A673 (cell line): ENCODE measurements around the gene LHFPL6. TPM values are rescaled to one million over a fixed set of nuclear protein-coding genes. Genes with fewer than 3 reads are reported as not detected.

Experiments
- BruUV-seq: library from RNA; stranded (reverse); fragments of 400-500 nt; replicated peaks from 2 replicates; lab custom pipeline; 2021; lab: Mats Ljungman, UMichigan
- CTCF ChIA-PET: fragments of 300-600 bp; sonication (Branson Sonifier 250); formaldehyde crosslinking; loops from one replicate; lab custom pipeline; 2022; ENCODE audit warnings: antibody characterized with exemption; lab: Charles Lee
- POLR2A ChIA-PET: fragments of 300-600 bp; sonication (Branson Sonifier 250); formaldehyde crosslinking; loops from one replicate; lab custom pipeline; 2022; ENCODE audit warnings: antibody characterized with exemption; ENCODE audit not compliant: low non-redundant PET; lab: Charles Lee
- DNase-seq: peaks from one replicate; pipeline ENCODE4 v3.0.0-alpha.2; 2015; ENCODE audit warnings: low spot score
- H3K27ac ChIP-seq: fragments of 200-600 bp; sonication (generic); 2 replicates; pipeline ENCODE4 v1.5.1; 2016; ENCODE audit warnings: mixed run types, low read depth, mild to moderate bottlenecking, mixed read lengths, antibody characterized with exemption, low read length; ENCODE audit not compliant: poor library complexity, severe bottlenecking
- H3K27me3 ChIP-seq: fragments of 200-600 bp; sonication (generic); replicated peaks from 2 replicates; pipeline ENCODE4 v1.6.1; 2017; ENCODE audit warnings: mixed run types, low read depth, mild to moderate bottlenecking, mixed read lengths, antibody characterized with exemption, low read length; ENCODE audit not compliant: insufficient read depth, poor library complexity
- H3K36me3 ChIP-seq: fragments of 200-600 bp; sonication (generic); 2 replicates; pipeline ENCODE4 v1.6.1; 2016; ENCODE audit warnings: mixed run types, mild to moderate bottlenecking, mixed read lengths, antibody characterized with exemption, low read length; ENCODE audit not compliant: insufficient read depth, poor library complexity, severe bottlenecking
- H3K4me1 ChIP-seq: fragments of 200-600 bp; sonication (generic); 2 replicates; pipeline ENCODE4 v1.6.1; 2017; ENCODE audit warnings: mixed run types, mild to moderate bottlenecking, mixed read lengths, antibody characterized with exemption, low read length; ENCODE audit not compliant: insufficient read depth, poor library complexity, severe bottlenecking
- H3K4me3 ChIP-seq: fragments of 200-600 bp; sonication (generic); 2 replicates; pipeline ENCODE4 v1.5.1; 2016; ENCODE audit warnings: low read depth, mixed run types, mild to moderate bottlenecking, mixed read lengths, low read length; ENCODE audit not compliant: poor library complexity, severe bottlenecking
- H3K9me3 ChIP-seq: fragments of 200-600 bp; sonication (generic); 2 replicates; pipeline ENCODE4 v1.6.1; 2016; ENCODE audit warnings: mixed run types, low read depth, mild to moderate bottlenecking, mixed read lengths, antibody characterized with exemption, low read length; ENCODE audit not compliant: poor library complexity, severe bottlenecking
- EZH2 ChIP-seq: fragments of 200-600 bp; sonication (generic); IDR thresholded peaks from 2 replicates; pipeline ENCODE4 v1.6.1; 2017; ENCODE audit warnings: borderline replicate concordance, low read depth, mild to moderate bottlenecking, mixed read lengths, antibody characterized with exemption, low read length; ENCODE audit not compliant: poor library complexity, severe bottlenecking
- intact Hi-C: fragments of 100-400 bp; cut with micrococcal nuclease; formaldehyde crosslinking; loops from one replicate; pipeline ENCODE4 v1.10.0; 2022; ENCODE audit not compliant: unreplicated experiment
- total RNA-seq: library from RNA; stranded (reverse); gene quantifications from 2 replicates; pipeline ENCODE4 v1.2.3, GENCODE V29; 2021
- TF ChIP-seq, protein P1 (sequence below): fragments of 300-800, 200-600 bp; sonication (generic); conservative IDR thresholded peaks from 2 replicates; pipeline ENCODE4 v1.5.1; 2017; ENCODE audit warnings: low read depth, mild to moderate bottlenecking, antibody characterized with exemption, low read length, moderate library complexity, mixed read lengths

The LHFPL6 gene
- total RNA-seq, 1 experiment from 2014 or later: 63.9 TPM

DNA sequence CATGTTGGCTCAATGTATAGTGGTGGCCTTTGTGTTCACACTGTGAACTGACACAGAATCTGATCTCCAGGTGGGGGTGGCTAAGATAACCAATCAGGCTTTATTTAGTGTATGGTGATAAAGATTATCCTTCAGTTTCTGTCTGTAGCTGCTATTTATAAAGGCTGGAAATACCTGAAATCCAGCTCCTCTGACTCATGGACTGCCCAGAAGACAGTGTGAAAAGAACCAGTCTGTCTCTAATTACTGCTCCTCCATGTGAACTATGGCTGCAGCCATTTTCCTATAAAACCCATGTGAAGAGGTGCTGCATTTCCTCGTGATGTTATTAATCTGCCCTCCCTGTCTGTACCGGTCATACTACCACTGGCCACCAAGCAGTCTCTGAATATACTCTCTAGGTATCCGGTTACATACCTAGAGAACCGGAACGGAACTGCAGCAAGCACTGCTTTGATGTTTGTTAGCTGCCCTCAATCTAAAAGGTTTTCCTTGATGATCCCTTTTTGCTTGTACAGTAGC, 238.0 kb downstream of the LHFPL6 start:
- ChIA-PET POLR2A (no interaction called here), CTCF (no interaction called here)
- no peaks in the 10 kb centered on the region for H3K36me3 ChIP-seq
- no peak for DNase-seq
- peaks cover 72% of the 10 kb centered on the region for H3K4me1 ChIP-seq
- TF ChIP-seq EZH2: no peak
- TF ChIP-seq, protein P1, sequence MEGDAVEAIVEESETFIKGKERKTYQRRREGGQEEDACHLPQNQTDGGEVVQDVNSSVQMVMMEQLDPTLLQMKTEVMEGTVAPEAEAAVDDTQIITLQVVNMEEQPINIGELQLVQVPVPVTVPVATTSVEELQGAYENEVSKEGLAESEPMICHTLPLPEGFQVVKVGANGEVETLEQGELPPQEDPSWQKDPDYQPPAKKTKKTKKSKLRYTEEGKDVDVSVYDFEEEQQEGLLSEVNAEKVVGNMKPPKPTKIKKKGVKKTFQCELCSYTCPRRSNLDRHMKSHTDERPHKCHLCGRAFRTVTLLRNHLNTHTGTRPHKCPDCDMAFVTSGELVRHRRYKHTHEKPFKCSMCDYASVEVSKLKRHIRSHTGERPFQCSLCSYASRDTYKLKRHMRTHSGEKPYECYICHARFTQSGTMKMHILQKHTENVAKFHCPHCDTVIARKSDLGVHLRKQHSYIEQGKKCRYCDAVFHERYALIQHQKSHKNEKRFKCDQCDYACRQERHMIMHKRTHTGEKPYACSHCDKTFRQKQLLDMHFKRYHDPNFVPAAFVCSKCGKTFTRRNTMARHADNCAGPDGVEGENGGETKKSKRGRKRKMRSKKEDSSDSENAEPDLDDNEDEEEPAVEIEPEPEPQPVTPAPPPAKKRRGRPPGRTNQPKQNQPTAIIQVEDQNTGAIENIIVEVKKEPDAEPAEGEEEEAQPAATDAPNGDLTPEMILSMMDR: no peak
- no peaks in the 10 kb centered on the region for H3K27me3 ChIP-seq
- no TSS peak for BruUV-seq
- H3K27ac ChIP-seq: peak overlapping the region; percentile 92
- no peaks in the 10 kb centered on the region for H3K9me3 ChIP-seq
- no peak overlapping the region for H3K4me3 ChIP-seq
- intact Hi-C loops: loop anchor here (5.0 to 10.0 kb wide), 3 partner anchors 100 to 313 kb away; no protein-coding TSS in a partner anchor

GRCh38 chr13:39363382-39363772, 239.6 kb downstream of the LHFPL6 start:
- H3K4me3 ChIP-seq: no peak overlapping the region
- CTCF ChIA-PET: no interaction called here
- POLR2A ChIA-PET: no interaction called here
- intact Hi-C loops: loop anchor here (10.0 kb wide), 1 partner anchor 99 kb away; no protein-coding TSS in a partner anchor
- TF ChIP-seq EZH2: no peak
- TF ChIP-seq, protein P1: no peak
- DNase-seq: peak; percentile 56
- no TSS peak for BruUV-seq
- H3K9me3 ChIP-seq: peaks cover 1% of the 10 kb centered on the region
- no peaks in the 10 kb centered on the region for H3K36me3 ChIP-seq
- no peaks in the 10 kb centered on the region for H3K27me3 ChIP-seq
- peaks cover 59% of the 10 kb centered on the region for H3K4me1 ChIP-seq
- H3K27ac ChIP-seq: peak overlapping the region; percentile 92

DNA sequence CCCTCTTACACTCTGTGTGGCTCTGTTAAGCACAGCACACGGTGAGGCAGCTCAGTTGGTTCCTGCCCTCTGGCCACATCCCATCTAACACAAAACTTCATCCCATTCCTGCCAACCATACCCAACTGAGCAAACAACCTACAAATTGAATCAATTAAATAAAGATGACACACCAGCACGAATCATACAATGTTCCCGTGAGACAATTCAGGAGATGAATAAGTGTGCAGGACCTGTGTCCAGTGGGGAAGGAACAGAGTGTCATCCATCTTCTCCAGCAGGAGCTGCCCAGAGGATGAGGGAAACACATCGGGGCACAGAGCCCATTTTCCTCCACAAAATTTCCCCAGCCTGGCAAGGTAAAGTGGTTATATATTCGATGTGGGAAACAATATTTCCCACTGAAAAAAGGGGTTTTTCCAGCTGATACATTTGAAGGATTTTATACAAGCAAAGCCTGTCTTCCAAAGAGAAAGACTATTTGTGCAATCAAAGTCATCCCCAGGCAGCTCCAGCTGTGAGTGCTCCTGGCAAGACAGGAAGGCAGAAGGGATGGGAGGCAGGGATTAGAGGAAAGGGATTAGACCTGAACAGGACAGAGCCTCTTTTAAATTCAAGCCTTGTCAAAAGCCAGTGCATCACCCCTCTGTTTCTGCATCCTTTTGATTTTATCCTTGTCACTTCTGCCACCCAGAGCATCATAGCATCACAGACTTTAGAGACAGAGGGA, 240.2 kb downstream of the LHFPL6 start:
- ChIA-PET POLR2A (interaction anchor here (0.6 kb wide), 1 partner anchor 61 kb away, joined by 3 read pairs; no protein-coding TSS in a partner anchor), CTCF (no interaction called here)
- H3K27ac ChIP-seq: peak overlapping the region; percentile 92
- peaks cover 7% of the 10 kb centered on the region for H3K9me3 ChIP-seq
- no peaks in the 10 kb centered on the region for H3K27me3 ChIP-seq
- no peaks in the 10 kb centered on the region for H3K36me3 ChIP-seq
- no TSS peak for BruUV-seq
- H3K4me1 ChIP-seq: peaks cover 54% of the 10 kb centered on the region
- peak; percentile 77 for DNase-seq
- H3K4me3 ChIP-seq: no peak overlapping the region
- TF ChIP-seq, protein P1: no peak
- no peak for TF ChIP-seq EZH2
- intact Hi-C loops: loop anchor here (10.0 kb wide), 1 partner anchor 98 kb away; no protein-coding TSS in a partner anchor
